Renal pelvis (tissue), 3 donors: ENCODE results near the gene OR10A6. TPM values are rescaled to one million over a fixed set of nuclear protein-coding genes. Genes with fewer than 3 reads are reported as not detected.

Experiments used
- polyA plus RNA-seq, 3 donors: library from polyadenylated mRNA; unstranded; fragments of 120-200 nt; gene quantifications; one replicate each; pipeline ENCODE4 v1.2.1, GENCODE V29; 2013; ENCODE audit not compliant: insufficient read length in 3 of 3

The OR10A6 gene
- polyA plus RNA-seq, 3 donors = not detected

Other genes starting within 250 kb of the OR10A6 start
- 1 to 10 TPM; 3.4 to 4.6 (median 3.7) TPM for gene OVCH2, start 224.8 kb downstream of the OR10A6 start, polyA plus RNA-seq
- not detected for gene OR5P2, start 134.3 kb downstream of the OR10A6 start, polyA plus RNA-seq
- not detected for gene OR5P3, start 100.4 kb downstream of the OR10A6 start, polyA plus RNA-seq
- under 1 TPM in 2 of 3 donors, not detected in 1; 0.06 to 0.13 TPM for gene OR10A3, start 10.4 kb upstream of the OR10A6 start, polyA plus RNA-seq
- not detected for gene NLRP10, start 34.2 kb upstream of the OR10A6 start, polyA plus RNA-seq
- gene EIF3F, start 56.1 kb upstream of the OR10A6 start, polyA plus RNA-seq = 100 to 1,000 TPM; 295 to 370 (median 310) TPM
- gene TUB, start 149.9 kb upstream of the OR10A6 start, polyA plus RNA-seq = 10 to 100 TPM; 24.7 to 26.2 (median 25.4) TPM
- 10 to 100 TPM; 10.9 to 19.1 (median 17.3) TPM for gene RIC3, start 237.8 kb upstream of the OR10A6 start, polyA plus RNA-seq